OCI-LY1 (cell line): ENCODE measurements around the gene TAB3.

Experiments
- H2AFZ ChIP-seq: fragments of 200-600 bp; sonication (generic), shearing (Covaris generic); 2 replicates; pipeline ENCODE4 v1.6.0; 2014; ENCODE audit warnings: antibody characterized with exemption, mild to moderate bottlenecking, low read length
- H3F3A ChIP-seq: fragments of 200-600 bp; sonication (generic), shearing (Covaris generic); 2 replicates; pipeline ENCODE4 v1.6.0; 2014; ENCODE audit warnings: mild to moderate bottlenecking, antibody characterized with exemption, low read length, moderate library complexity; ENCODE audit not compliant: insufficient read depth
- H3K27ac ChIP-seq: fragments of 200-600 bp; sonication (generic); 2 replicates; pipeline ENCODE4 v1.5.1; 2014; ENCODE audit warnings: low read length, mixed run types, mild to moderate bottlenecking, low read depth; ENCODE audit not compliant: poor library complexity, severe bottlenecking
- H3K27me3 ChIP-seq: fragments of 200-600 bp; sonication (generic); 2 replicates; pipeline ENCODE4 v1.6.0; 2014; ENCODE audit warnings: antibody characterized with exemption, mild to moderate bottlenecking, low read length, moderate library complexity; ENCODE audit not compliant: insufficient read depth
- H3K36me3 ChIP-seq: fragments of 200-600 bp; sonication (generic); 2 replicates; pipeline ENCODE4 v1.6.1; 2014; ENCODE audit warnings: mild to moderate bottlenecking, antibody characterized with exemption, low read length, moderate library complexity, mixed read lengths; ENCODE audit not compliant: insufficient read depth
- H3K4me1 ChIP-seq: fragments of 200-600 bp; sonication (generic); 2 replicates; pipeline ENCODE4 v1.5.1; 2014; ENCODE audit warnings: mild to moderate bottlenecking, low read length, moderate library complexity; ENCODE audit not compliant: insufficient read depth, severe bottlenecking
- H3K4me2 ChIP-seq: fragments of 200-600 bp; sonication (generic), shearing (Covaris generic); 2 replicates; pipeline ENCODE4 v1.6.1; 2014; ENCODE audit warnings: low read length
- H3K4me3 ChIP-seq: fragments of 200-600 bp; sonication (generic); 2 replicates; pipeline ENCODE4 v1.5.1; 2014; ENCODE audit warnings: low read length, low read depth, mild to moderate bottlenecking, mixed read lengths; ENCODE audit not compliant: poor library complexity, severe bottlenecking
- H3K79me2 ChIP-seq: fragments of 200-600 bp; shearing (Covaris generic); 2 replicates; pipeline ENCODE4 v1.6.1; 2016; ENCODE audit warnings: mixed run types, low read length, mixed read lengths; ENCODE audit not compliant: insufficient read depth
- H3K9ac ChIP-seq: fragments of 200-600 bp; sonication (generic), shearing (Covaris generic); 2 replicates; pipeline ENCODE4 v1.6.1; 2014; ENCODE audit warnings: mild to moderate bottlenecking, low read length, mixed read lengths
- H3K9me2 ChIP-seq: fragments of 200-600 bp; sonication (generic), shearing (Covaris generic); 2 replicates; pipeline ENCODE4 v1.6.1; 2014; ENCODE audit warnings: low read depth, mild to moderate bottlenecking, low read length, mixed read lengths
- H3K9me3 ChIP-seq: fragments of 200-600 bp; shearing (Covaris generic); 2 replicates; pipeline ENCODE4 v1.6.1; 2014; ENCODE audit warnings: low read length, mixed read lengths
- H4K20me1 ChIP-seq: fragments of 200-600 bp; sonication (generic), shearing (Covaris generic); 2 replicates; pipeline ENCODE4 v1.6.0; 2016; ENCODE audit warnings: mild to moderate bottlenecking, low read length; ENCODE audit not compliant: insufficient read depth
- EZH2 ChIP-seq: fragments of 200-600 bp; sonication (generic), shearing (Covaris generic); IDR thresholded peaks from 2 replicates; pipeline ENCODE4 v1.8.0; 2017; ENCODE audit warnings: borderline replicate concordance, mixed run types, mild to moderate bottlenecking, antibody characterized with exemption, low read length, moderate library complexity, mixed read lengths
- TF ChIP-seq, protein P1 (sequence below): fragments of 200-600 bp; sonication (generic), shearing (Covaris generic); IDR thresholded peaks from 2 replicates; pipeline ENCODE4 v1.5.1; 2017; ENCODE audit warnings: mild to moderate bottlenecking, antibody characterized with exemption, low read length, moderate library complexity, mixed read lengths

The TAB3 gene

DNA sequence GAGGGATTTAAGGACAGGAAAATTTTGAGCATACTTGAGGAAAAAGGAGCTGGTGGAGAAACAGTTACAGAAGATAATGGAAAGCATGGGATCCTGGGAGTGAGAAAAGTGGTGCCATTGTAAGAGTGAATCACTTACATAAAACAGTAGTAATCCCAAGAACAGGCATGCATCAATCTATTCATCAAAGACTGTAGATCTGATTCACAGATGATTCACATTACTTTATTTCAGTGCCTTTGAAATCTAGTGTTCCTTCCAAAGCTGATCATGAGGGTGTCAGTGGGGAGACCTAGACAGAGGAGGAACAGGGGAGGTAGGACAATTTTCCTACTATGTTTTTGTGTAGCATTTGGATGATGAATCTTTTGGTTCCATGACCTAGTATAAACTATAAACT is 102.7 kb downstream of the TAB3 start:
- no peak overlapping the region for H3K4me2 ChIP-seq
- no peak overlapping the region for H2AFZ ChIP-seq
- no peak for TF ChIP-seq EZH2
- TF ChIP-seq, protein P1, sequence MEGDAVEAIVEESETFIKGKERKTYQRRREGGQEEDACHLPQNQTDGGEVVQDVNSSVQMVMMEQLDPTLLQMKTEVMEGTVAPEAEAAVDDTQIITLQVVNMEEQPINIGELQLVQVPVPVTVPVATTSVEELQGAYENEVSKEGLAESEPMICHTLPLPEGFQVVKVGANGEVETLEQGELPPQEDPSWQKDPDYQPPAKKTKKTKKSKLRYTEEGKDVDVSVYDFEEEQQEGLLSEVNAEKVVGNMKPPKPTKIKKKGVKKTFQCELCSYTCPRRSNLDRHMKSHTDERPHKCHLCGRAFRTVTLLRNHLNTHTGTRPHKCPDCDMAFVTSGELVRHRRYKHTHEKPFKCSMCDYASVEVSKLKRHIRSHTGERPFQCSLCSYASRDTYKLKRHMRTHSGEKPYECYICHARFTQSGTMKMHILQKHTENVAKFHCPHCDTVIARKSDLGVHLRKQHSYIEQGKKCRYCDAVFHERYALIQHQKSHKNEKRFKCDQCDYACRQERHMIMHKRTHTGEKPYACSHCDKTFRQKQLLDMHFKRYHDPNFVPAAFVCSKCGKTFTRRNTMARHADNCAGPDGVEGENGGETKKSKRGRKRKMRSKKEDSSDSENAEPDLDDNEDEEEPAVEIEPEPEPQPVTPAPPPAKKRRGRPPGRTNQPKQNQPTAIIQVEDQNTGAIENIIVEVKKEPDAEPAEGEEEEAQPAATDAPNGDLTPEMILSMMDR, result no peak
- H3K79me2 ChIP-seq, result no peaks in the 10 kb centered on the region
- no peaks in the 10 kb centered on the region for H3K9me3 ChIP-seq
- no peaks in the 10 kb centered on the region for H3K27me3 ChIP-seq
- no peak overlapping the region for H3K4me3 ChIP-seq
- no peaks in the 10 kb centered on the region for H4K20me1 ChIP-seq
- no peaks in the 10 kb centered on the region for H3F3A ChIP-seq
- no peaks in the 10 kb centered on the region for H3K36me3 ChIP-seq
- H3K9ac ChIP-seq, result no peak overlapping the region
- no peaks in the 10 kb centered on the region for H3K4me1 ChIP-seq
- H3K9me2 ChIP-seq, result no peaks in the 10 kb centered on the region
- no peak overlapping the region for H3K27ac ChIP-seq

DNA sequence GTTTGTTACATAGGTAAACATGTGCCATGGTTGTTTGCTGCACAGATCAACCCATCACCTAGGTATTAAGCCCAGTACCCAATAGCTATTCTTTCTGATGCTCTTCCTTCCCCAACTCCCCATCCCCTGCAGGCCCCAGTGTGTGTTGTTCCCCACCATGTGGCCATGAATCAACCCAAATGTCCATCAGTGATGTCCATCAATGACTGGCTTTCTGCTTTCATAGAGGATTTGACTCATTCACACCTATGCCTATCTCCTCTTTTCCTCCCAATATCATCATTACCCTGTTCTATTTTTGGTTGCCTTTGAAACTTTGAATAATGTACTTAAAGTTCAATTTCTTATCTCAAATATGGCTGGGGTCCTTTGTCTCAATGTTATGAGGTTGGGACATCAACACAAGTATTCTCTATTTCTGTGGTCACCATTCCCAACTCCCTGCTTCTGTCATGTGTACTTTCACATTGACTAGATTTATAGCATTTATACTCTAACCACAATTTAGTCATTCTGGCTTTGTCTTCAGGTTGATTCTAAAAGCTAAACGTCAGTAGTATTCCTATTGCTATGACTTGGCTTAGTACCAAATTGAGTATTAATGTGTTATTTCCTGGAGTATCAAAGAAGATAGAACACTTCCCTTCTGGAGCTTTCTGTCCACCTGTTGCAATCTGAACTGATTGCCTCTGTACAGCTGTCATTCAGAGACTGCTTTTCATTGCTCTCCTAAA is 107.2 kb downstream of the TAB3 start:
- Histone ChIP-seq H3K36me3 (no peaks in the 10 kb centered on the region), H3F3A (no peaks in the 10 kb centered on the region), H3K4me2 (no peak overlapping the region), H2AFZ (no peak overlapping the region), H3K4me1 (no peaks in the 10 kb centered on the region), H3K27ac (no peak overlapping the region), H4K20me1 (no peaks in the 10 kb centered on the region), H3K9me3 (no peaks in the 10 kb centered on the region), H3K9ac (no peak overlapping the region), H3K9me2 (no peaks in the 10 kb centered on the region), H3K4me3 (no peak overlapping the region), H3K79me2 (no peaks in the 10 kb centered on the region), H3K27me3 (no peaks in the 10 kb centered on the region)
- TF ChIP-seq, protein P1, result no peak
- TF ChIP-seq EZH2, result no peak

DNA sequence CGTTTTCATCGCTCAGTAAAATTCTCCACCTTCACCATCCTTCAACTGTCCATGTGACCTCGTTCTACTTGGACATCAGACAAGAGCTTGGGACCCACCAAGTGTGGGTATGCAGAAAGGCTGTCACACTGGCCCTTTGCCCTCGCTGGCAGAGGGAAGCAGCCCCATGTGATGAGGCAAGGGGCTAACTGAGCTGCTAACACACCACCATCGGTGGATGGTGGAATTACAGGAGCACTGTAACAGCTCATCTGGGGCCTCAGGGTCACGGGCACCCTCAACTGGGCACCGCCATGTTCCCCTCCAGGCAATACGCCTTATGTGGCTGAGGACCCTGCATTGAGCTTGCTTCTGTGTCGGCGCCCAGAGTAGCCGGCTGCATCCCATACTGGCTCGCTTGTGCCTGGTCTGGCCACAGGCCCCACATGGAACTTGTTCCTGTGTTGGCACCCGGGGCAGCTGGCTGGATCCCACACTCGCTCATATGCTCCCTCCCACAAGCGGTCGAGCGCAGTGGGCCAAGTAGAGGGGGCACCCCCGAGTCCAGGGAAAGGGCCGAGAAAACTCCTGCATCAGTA is 109.5 kb downstream of the TAB3 start:
- no peaks in the 10 kb centered on the region for H3K9me3 ChIP-seq
- no peaks in the 10 kb centered on the region for H3F3A ChIP-seq
- H3K9me2 ChIP-seq, result no peaks in the 10 kb centered on the region
- H3K27me3 ChIP-seq, result no peaks in the 10 kb centered on the region
- H4K20me1 ChIP-seq, result no peaks in the 10 kb centered on the region
- H3K4me1 ChIP-seq, result no peaks in the 10 kb centered on the region
- no peaks in the 10 kb centered on the region for H3K79me2 ChIP-seq
- no peak overlapping the region for H3K9ac ChIP-seq
- H3K4me2 ChIP-seq, result no peak overlapping the region
- H3K36me3 ChIP-seq, result no peaks in the 10 kb centered on the region
- TF ChIP-seq, protein P1, result no peak
- TF ChIP-seq EZH2, result no peak
- no peak overlapping the region for H3K4me3 ChIP-seq
- no peak overlapping the region for H3K27ac ChIP-seq
- no peak overlapping the region for H2AFZ ChIP-seq
